HepG2 (cell line): Measurements from ENCODE around the gene GLIPR1. TPM values are rescaled to one million over a fixed set of nuclear protein-coding genes. Genes with fewer than 3 reads are reported as not detected.

Experiments
- ATAC-seq: fragments of 200-7000 bp; cut with Tn5 transposase; 3 replicates; pipeline ENCODE4 v1.9.1; 2020; ENCODE audit warnings: mild to moderate bottlenecking, moderate library complexity
- BruUV-seq: library from RNA; stranded (reverse); fragments of 400-500 nt; replicated peaks from 2 replicates; lab custom pipeline; 2021; lab: Mats Ljungman, UMichigan
- CTCF ChIA-PET: fragments of 300-600 bp; formaldehyde crosslinking; extraction: SDS; loops from one replicate; lab custom pipeline; 2021; ENCODE audit warnings: low total read pairs, inconsistent platforms, low intra/inter-chr PET ratio; lab: Yijun Ruan, JAX
- POLR2A ChIA-PET: fragments of 350-600 bp; sonication (Branson Sonifier 250); formaldehyde crosslinking; loops from one replicate; lab custom pipeline; 2020; ENCODE audit warnings: antibody characterized with exemption, inconsistent platforms; lab: Yijun Ruan, JAX
- DNase-seq: peaks from one replicate; pipeline ENCODE4 v3.0.0-alpha.2; 2015; ENCODE audit warnings: low spot score
- FAIRE-seq: peaks from 3 replicates; lab custom pipeline; 2011; peaks lifted over from hg19 to GRCh38; lab: Jason Lieb, UNC
- H2AFZ ChIP-seq: one replicate; pipeline ENCODE4 v1.6.1; 2011; ENCODE audit warnings: low read length, inconsistent platforms
- H3K27ac ChIP-seq: fragments of 300-600 bp; 3 replicates; pipeline ENCODE4 v1.8.0; 2011; ENCODE audit warnings: mixed run types, mild to moderate bottlenecking, mixed read lengths, low read length, inconsistent platforms; ENCODE audit not compliant: insufficient read depth; ENCODE audit errors: extremely low read length
- H3K27me3 ChIP-seq, 2 experiments: fragments of 200-600 bp in 1 of 2; 2 replicates in 1 of 2; 3 replicates in 1 of 2; pipeline versions ENCODE4 v1.6.0 to v1.8.0; 2011; ENCODE audit warnings: low read length in 2 of 2, mild to moderate bottlenecking in 2 of 2, moderate library complexity in 2 of 2, inconsistent platforms in 1 of 2; ENCODE audit not compliant: insufficient read depth in 2 of 2, control insufficient read depth in 1 of 2
- H3K36me3 ChIP-seq, 2 experiments: fragments of 200-600 bp in 1 of 2; replicated peaks in 1 of 2; 2 replicates in 1 of 2; 3 replicates in 1 of 2; pipeline versions ENCODE4 v1.5.1 to v1.8.0; 2011; ENCODE audit warnings: low read length in 2 of 2, inconsistent platforms in 1 of 2; ENCODE audit not compliant: insufficient read depth in 2 of 2, control insufficient read depth in 1 of 2
- H3K4me1 ChIP-seq: 2 replicates; pipeline ENCODE4 v1.5.1; 2012; ENCODE audit warnings: low read length, inconsistent platforms; ENCODE audit not compliant: insufficient read depth
- H3K4me2 ChIP-seq: 2 replicates; pipeline ENCODE4 v1.6.0; 2011; ENCODE audit warnings: low read depth, low read length, inconsistent platforms
- H3K4me3 ChIP-seq, 3 experiments: fragments of 200-600 bp in 1 of 3; sonication (generic), shearing (Covaris generic) in 1 of 3; replicated peaks in 1 of 3; 2 replicates each; pipeline ENCODE4 v1.5.1; 2011 to 2016; ENCODE audit warnings: low read length in 3 of 3, inconsistent platforms in 2 of 3, low read depth in 2 of 3, mild to moderate bottlenecking in 2 of 3, control low read depth in 1 of 3, mixed read lengths in 1 of 3; ENCODE audit not compliant: insufficient read depth in 1 of 3
- H3K79me2 ChIP-seq: one replicate; pipeline ENCODE4 v1.6.1; 2011; ENCODE audit warnings: low read length, inconsistent platforms; ENCODE audit not compliant: insufficient read depth
- H3K9ac ChIP-seq: 2 replicates; pipeline ENCODE4 v1.6.0; 2011; ENCODE audit warnings: mild to moderate bottlenecking, low read depth, low read length, inconsistent platforms; ENCODE audit not compliant: insufficient read depth
- H3K9me3 ChIP-seq: 2 replicates; pipeline ENCODE4 v1.5.1; 2012; ENCODE audit warnings: mild to moderate bottlenecking, low read length
- H4K20me1 ChIP-seq: 2 replicates; pipeline ENCODE4 v1.6.0; 2011; ENCODE audit warnings: inconsistent platforms, mild to moderate bottlenecking, low read length, moderate library complexity; ENCODE audit not compliant: insufficient read depth
- E2F5 ChIP-seq: sonication (generic); formaldehyde crosslinking; conservative IDR thresholded peaks from 2 replicates; pipeline ENCODE4 v1.4.0; 2020; ENCODE audit warnings: missing genetic modification reagents
- NR2F1 ChIP-seq, 2 experiments: fragments of 450-650 bp in 1 of 2; formaldehyde crosslinking in 1 of 2; IDR thresholded peaks; 2 replicates each; pipeline versions ENCODE4 v1.5.0 to v1.6.1; 2016 to 2020; ENCODE audit warnings: mild to moderate bottlenecking in 1 of 2, missing compliant biosample characterization in 1 of 2, missing genetic modification reagents in 1 of 2, moderate library complexity in 1 of 2
- RAD51 ChIP-seq: fragments of 450-650 bp; IDR thresholded peaks from 2 replicates; pipeline ENCODE4 v1.6.1; 2016; ENCODE audit warnings: borderline replicate concordance
- REXO4 ChIP-seq: sonication (generic); formaldehyde crosslinking; IDR thresholded peaks from 2 replicates; pipeline ENCODE4 v1.8.0; 2022; ENCODE audit warnings: missing genetic modification reagents, mild to moderate bottlenecking, borderline replicate concordance
- SOX6 ChIP-seq, 2 experiments: fragments of 450-650 bp in 1 of 2; sonication (generic) in 1 of 2; formaldehyde crosslinking in 1 of 2; IDR thresholded peaks; 2 replicates each; pipeline versions ENCODE4 v1.4.0 to v1.6.1; 2017 to 2020; ENCODE audit warnings: antibody characterized with exemption in 1 of 2, mild to moderate bottlenecking in 1 of 2, missing genetic modification reagents in 1 of 2
- ZBTB49 ChIP-seq: sonication (generic); formaldehyde crosslinking; IDR thresholded peaks from 2 replicates; pipeline ENCODE4 v1.4.0; 2020; ENCODE audit warnings: missing genetic modification reagents, borderline replicate concordance
- ZNF550 ChIP-seq: sonication (generic); formaldehyde crosslinking; IDR thresholded peaks from 2 replicates; pipeline ENCODE4 v1.4.0; 2020; ENCODE audit warnings: mild to moderate bottlenecking, missing genetic modification reagents, borderline replicate concordance
- ZNF746 ChIP-seq: sonication (generic); formaldehyde crosslinking; IDR thresholded peaks from 2 replicates; pipeline ENCODE4 v1.8.0; 2022; ENCODE audit warnings: mild to moderate bottlenecking, missing genetic modification reagents
- ZNF878 ChIP-seq: sonication (generic); formaldehyde crosslinking; IDR thresholded peaks from 2 replicates; pipeline ENCODE4 v1.8.1; 2023; ENCODE audit warnings: mild to moderate bottlenecking, missing genetic modification reagents, moderate library complexity
- WGBS: methylation state at CpG from one replicate; pipeline ENCODE4 v1.1.6; 2017; ENCODE audit warnings: low lambda C conversion rate; 5-methylcytosine and 5-hydroxymethylcytosine counted together
- in situ Hi-C: cut with HindIII; loops from 2 replicates; pipeline ENCODE4 v1.10.0; 2017; ENCODE audit warnings: low pct_unique_long_range_greater_than_20kb; ENCODE audit not compliant: extremely low pct_ligation_motif_present
- intact Hi-C: fragments of 100-400 bp; cut with micrococcal nuclease; formaldehyde crosslinking; loops from one replicate; pipeline ENCODE4 v1.10.0; 2022; ENCODE audit not compliant: unreplicated experiment
- polyA plus RNA-seq, 8 experiments: library from polyadenylated mRNA; depleted of rRNA in 3 of 8; stranded (reverse) in 7 of 8; unstranded in 1 of 8; fragments of >200 nt; fragmentation: Illumina TruSeq in 4 of 8; extraction: Trizol in 4 of 8; gene quantifications; 2 replicates each; pipeline versions ENCODE4 v1.2.1 to v1.2.3, GENCODE V29; 2011 to 2016; ENCODE audit warnings: low read depth in 4 of 8, missing spikeins in 1 of 8, mixed read lengths in 1 of 8; ENCODE audit not compliant: insufficient read depth in 1 of 8
- total RNA-seq, 5 experiments: library from RNA; depleted of rRNA; stranded (reverse); fragments of >200 nt; fragmentation: Illumina TruSeq; extraction: Trizol; gene quantifications; 2 replicates each; pipeline ENCODE4 v1.2.3, GENCODE V29; 2016; ENCODE audit warnings: low read depth in 1 of 5

GLIPR1 gene
- total and polyA plus RNA-seq, 2 of the 13 experiments (the other 11 are each of a cell fraction or from before 2014, with no cell fraction given): 1.9 to 5.0 TPM

GRCh38 chr12:75549989-75550388 is 69.4 kb downstream of the GLIPR1 start (continued):
- no peak for TF ChIP-seq ZBTB49

- no TSS peak for BruUV-seq
- no peak overlapping the region for H3K27ac ChIP-seq
- FAIRE-seq: no peak
Observed at GRCh38 chr12:75550401-75551240, 70.1 kb downstream of the GLIPR1 start.

GRCh38 chr12:75551477-75551876 is 70.9 kb downstream of the GLIPR1 start:
- Histone ChIP-seq H3K79me2 (no peaks in the 10 kb centered on the region), H3K4me2 (no peak overlapping the region), H2AFZ (no peak overlapping the region), H3K4me1 (peaks cover 22% of the 10 kb centered on the region), H3K27ac (no peak overlapping the region), H3K4me3 (no peak overlapping the region), H3K36me3 (no peaks in the 10 kb centered on the region), H4K20me1 (no peaks in the 10 kb centered on the region), H3K27me3 (no peaks in the 10 kb centered on the region), H3K9ac (no peak overlapping the region), H3K9me3 (no peaks in the 10 kb centered on the region)
- ATAC-seq: no peak
- CTCF ChIA-PET: no interaction called here
- no TSS peak for BruUV-seq
- intact Hi-C loops (no loop called here), in situ Hi-C loops (no loop called here)
- no peak for TF ChIP-seq NR2F1 (CRISPR knock-in tag; IDR thresholded peaks at IDR 0.05)
- no peak for TF ChIP-seq E2F5 (CRISPR knock-in tag)
- TF ChIP-seq REXO4: no peak
- no peak for TF ChIP-seq SOX6 (IDR thresholded peaks at IDR 0.05)
- no peak for TF ChIP-seq SOX6 (CRISPR knock-in tag; IDR thresholded peaks at IDR 0.05)
- no peak for TF ChIP-seq ZNF878 (CRISPR knock-in tag)
- no peak for TF ChIP-seq ZNF746 (CRISPR knock-in tag)
- POLR2A ChIA-PET: no interaction called here
- no peak for DNase-seq
- FAIRE-seq: peak; percentile 21

More at GRCh38 chr12:75550401-75551240, 70.1 kb downstream of the GLIPR1 start:
- Histone ChIP-seq H4K20me1 (no peaks in the 10 kb centered on the region), H3K4me1 (peaks cover 13% of the 10 kb centered on the region; the same call in 1 of the 2 replicates), H3K4me3 (no peak overlapping the region), H3K27me3 (no peaks in the 10 kb centered on the region), H3K9me3 (no peaks in the 10 kb centered on the region), H3K4me2 (no peak overlapping the region), H3K79me2 (no peaks in the 10 kb centered on the region), H3K9ac (no peak overlapping the region), H3K36me3 (no peaks in the 10 kb centered on the region), H2AFZ (no peak overlapping the region)
- in situ Hi-C loops: no loop called here
- 26% methylated on average over 8 of the region's 8 CpGs for WGBS
- TF ChIP-seq RAD51: peak; percentile 50; the same call in 1 of the 2 replicates
- no peak for TF ChIP-seq ZNF550
- ChIA-PET POLR2A (no interaction called here), CTCF (no interaction called here)
- DNase-seq (no peak), ATAC-seq (no peak)
- intact Hi-C loops: no loop called here
